Nephron progenitor cell (in vitro differentiated cells): ENCODE data around the gene OR6J1.

Experiments used
- DNase-seq: peaks from one replicate; pipeline ENCODE4 v3.0.0; 2021
- H3K27ac Mint-ChIP-seq: 2 replicates; pipeline ENCODE4 v1.8.0; 2021; ENCODE audit warnings: mild to moderate bottlenecking, moderate library complexity, mixed read lengths
- H3K27me3 Mint-ChIP-seq: 2 replicates; pipeline ENCODE4 v1.8.0; 2021; ENCODE audit warnings: mild to moderate bottlenecking, low read depth, mixed read lengths; ENCODE audit not compliant: poor library complexity
- H3K36me3 Mint-ChIP-seq: 2 replicates; pipeline ENCODE4 v1.8.0; 2021; ENCODE audit warnings: low read depth, mixed read lengths
- H3K4me1 Mint-ChIP-seq: 2 replicates; pipeline ENCODE4 v1.8.0; 2021; ENCODE audit warnings: mixed read lengths
- H3K4me3 Mint-ChIP-seq: 2 replicates; pipeline ENCODE4 v1.8.0; 2021; ENCODE audit warnings: mild to moderate bottlenecking, moderate library complexity, mixed read lengths
- H3K9me3 Mint-ChIP-seq: 2 replicates; pipeline ENCODE4 v1.8.0; 2021; ENCODE audit warnings: mild to moderate bottlenecking, moderate library complexity, mixed read lengths
- CTCF ChIP-seq: fragments of 200-600 bp; sonication (generic); IDR thresholded peaks from 2 replicates; pipeline ENCODE4 v1.5.0; 2021; ENCODE audit warnings: antibody characterized with exemption

OR6J1 gene

GRCh38 chr14:22666203-22666893 is 22.2 kb upstream of the OR6J1 start:
- H3K36me3 Mint-ChIP-seq: no peaks in the 10 kb centered on the region
- H3K4me1 Mint-ChIP-seq: peaks cover 6% of the 10 kb centered on the region

GRCh38 chr14:22664261-22664660 is 20.1 kb upstream of the OR6J1 start:
- DNase-seq: no peak

More at GRCh38 chr14:22666203-22666893, 22.2 kb upstream of the OR6J1 start:
- no peak overlapping the region for H3K4me3 Mint-ChIP-seq
- TF ChIP-seq CTCF: no peak
- H3K27me3 Mint-ChIP-seq: peaks cover 6% of the 10 kb centered on the region
- no peaks in the 10 kb centered on the region for H3K9me3 Mint-ChIP-seq
- no peak for DNase-seq
- no peak overlapping the region for H3K27ac Mint-ChIP-seq

DNA sequence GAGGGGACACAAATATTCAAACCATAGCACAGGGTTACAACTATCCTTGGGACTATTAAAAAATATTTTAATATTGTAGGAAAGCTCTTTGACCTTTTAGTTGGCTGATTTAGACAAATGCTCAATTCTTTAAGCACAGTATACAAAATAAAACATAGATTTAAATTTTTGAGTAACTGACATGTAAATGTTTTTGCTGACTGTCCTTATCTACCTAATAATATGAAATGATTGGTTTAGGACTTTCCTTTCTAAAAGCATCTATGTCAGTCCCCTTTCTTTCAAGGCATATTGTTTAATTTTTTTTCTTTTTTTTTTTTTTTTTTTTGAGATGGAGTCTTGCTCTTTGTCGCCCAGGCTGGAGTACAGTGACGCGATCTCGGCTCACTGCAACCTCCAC is 16.5 kb upstream of the OR6J1 start:
- peaks cover 6% of the 10 kb centered on the region for H3K27me3 Mint-ChIP-seq
- no peak for DNase-seq
- H3K4me1 Mint-ChIP-seq: peaks cover 25% of the 10 kb centered on the region
- no peak overlapping the region for H3K27ac Mint-ChIP-seq
- H3K36me3 Mint-ChIP-seq: no peaks in the 10 kb centered on the region
- no peak for TF ChIP-seq CTCF
- H3K4me3 Mint-ChIP-seq: no peak overlapping the region
- no peaks in the 10 kb centered on the region for H3K9me3 Mint-ChIP-seq

More at GRCh38 chr14:22664261-22664660, 20.1 kb upstream of the OR6J1 start:
- TF ChIP-seq CTCF: no peak
- H3K9me3 Mint-ChIP-seq: no peaks in the 10 kb centered on the region
- H3K4me1 Mint-ChIP-seq: peaks cover 6% of the 10 kb centered on the region
- H3K27ac Mint-ChIP-seq: peak overlapping the region; percentile 64
- H3K36me3 Mint-ChIP-seq: no peaks in the 10 kb centered on the region
- H3K4me3 Mint-ChIP-seq: no peak overlapping the region
- peaks cover 3% of the 10 kb centered on the region for H3K27me3 Mint-ChIP-seq

- Mint-ChIP-seq H3K4me3 (no peak overlapping the region), H3K27ac (no peak overlapping the region), H3K36me3 (no peaks in the 10 kb centered on the region), H3K27me3 (peaks cover 3% of the 10 kb centered on the region), H3K9me3 (no peaks in the 10 kb centered on the region), H3K4me1 (peaks cover 24% of the 10 kb centered on the region)
- DNase-seq: no peak
- TF ChIP-seq CTCF: no peak
Observed at GRCh38 chr14:22658946-22659345, 14.8 kb upstream of the OR6J1 start.

DNA sequence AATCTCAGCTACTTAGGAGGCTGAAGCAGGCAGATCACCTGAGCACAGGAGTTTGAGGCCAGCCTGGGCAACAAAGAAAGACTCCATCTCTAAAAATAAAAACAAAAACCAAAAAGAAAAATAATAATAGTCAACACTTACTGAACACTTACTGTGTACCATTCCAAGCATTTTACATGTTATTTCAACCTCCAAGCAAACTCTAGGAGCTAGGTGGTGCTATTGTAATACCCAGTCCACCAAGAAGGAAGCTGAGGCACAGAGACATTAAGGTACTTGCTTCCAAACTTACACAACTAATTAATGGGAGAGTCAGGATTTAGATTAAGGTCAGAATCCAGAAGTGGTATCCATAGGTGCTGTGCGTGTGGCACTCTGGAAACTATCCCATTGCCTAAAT is 13.7 kb upstream of the OR6J1 start:
- DNase-seq: no peak
- Mint-ChIP-seq H3K36me3 (no peaks in the 10 kb centered on the region), H3K4me3 (no peak overlapping the region), H3K9me3 (no peaks in the 10 kb centered on the region), H3K4me1 (peaks cover 29% of the 10 kb centered on the region), H3K27ac (no peak overlapping the region), H3K27me3 (peaks cover 3% of the 10 kb centered on the region)
- no peak for TF ChIP-seq CTCF
